Stimulated activated CD8-positive, alpha-beta memory T cell treated with anti-CD3 and anti-CD28 coated beads, Interleukin-15, amount 100 ng/mL, for 4 hours (primary cell): Measurements from ENCODE around the gene CHRNA1.

Source experiments
- DNase-seq, 2 donors: peaks; one replicate each; pipeline ENCODE4 v3.0.0-alpha.2; 2020; ENCODE audit warnings: low read depth in 2 of 2

CHRNA1 gene

GRCh38 chr2:174764280-174765255 is at the start of gene CHRNA1:
CHRNA1 (minus strand) TSS chr2:174764472; CDS start chr2:174764394, 78 bp downstream.
- no peak for DNase-seq

- DNase-seq: no peak
These were observed 47.8 kb upstream of the CHRNA1 start for GRCh38 chr2:174812037-174812436.

- no peak for DNase-seq
These were observed 43.7 kb upstream of the CHRNA1 start for GRCh38 chr2:174807931-174808330.

GRCh38 chr2:174805803-174806202 is 41.5 kb upstream of the CHRNA1 start:
- no peak for DNase-seq

GRCh38 chr2:174802459-174802858 is 38.2 kb upstream of the CHRNA1 start:
- no peak for DNase-seq

- no peak for DNase-seq
These were observed 36.3 kb upstream of the CHRNA1 start for GRCh38 chr2:174800436-174801205.

- no peak for DNase-seq
These were observed 34.5 kb upstream of the CHRNA1 start for GRCh38 chr2:174798801-174799200.

GRCh38 chr2:174797781-174798276 is 33.6 kb upstream of the CHRNA1 start:
- no peak for DNase-seq

GRCh38 chr2:174796319-174796771 is 32.1 kb upstream of the CHRNA1 start:
- DNase-seq: no peak

- no peak for DNase-seq
These were observed 30.6 kb upstream of the CHRNA1 start for GRCh38 chr2:174794851-174795374.

GRCh38 chr2:174792309-174793025 is 28.2 kb upstream of the CHRNA1 start:
- no peak for DNase-seq

- no peak for DNase-seq
These were observed 27.5 kb upstream of the CHRNA1 start for GRCh38 chr2:174791746-174792280.

- DNase-seq: no peak
These were observed 26.7 kb upstream of the CHRNA1 start for GRCh38 chr2:174791020-174791419.

GRCh38 chr2:174789001-174789400 is 24.7 kb upstream of the CHRNA1 start:
- no peak for DNase-seq

GRCh38 chr2:174788291-174788929 is 24.1 kb upstream of the CHRNA1 start:
- DNase-seq: no peak

- DNase-seq: no peak
These were observed 23.4 kb upstream of the CHRNA1 start for GRCh38 chr2:174787487-174788205.

- no peak for DNase-seq
These were observed 21.9 kb upstream of the CHRNA1 start for GRCh38 chr2:174786066-174786725.

GRCh38 chr2:174785481-174785880 is 21.2 kb upstream of the CHRNA1 start:
- no peak for DNase-seq

- DNase-seq: no peak
These were observed 20.6 kb upstream of the CHRNA1 start for GRCh38 chr2:174784909-174785308.
